Hepatocyte (in vitro differentiated cells): ENCODE data around the gene TMEM259. TPM values are rescaled to one million over a fixed set of nuclear protein-coding genes. Genes with fewer than 3 reads are reported as not detected.

Source experiments
- DNase-seq: peaks from one replicate; pipeline ENCODE4 v3.0.0-alpha.2; 2016; ENCODE audit warnings: low spot score
- H2AFZ ChIP-seq: fragments of 200-600 bp; sonication (generic); 2 replicates; pipeline ENCODE4 v1.6.0; 2016; ENCODE audit warnings: antibody characterized with exemption, mild to moderate bottlenecking
- H3K27ac ChIP-seq: fragments of 200-600 bp; sonication (generic); 2 replicates; pipeline ENCODE4 v1.5.1; 2016; ENCODE audit warnings: mild to moderate bottlenecking
- H3K27me3 ChIP-seq: fragments of 200-600 bp; sonication (generic); 2 replicates; pipeline ENCODE4 v1.6.1; 2016
- H3K36me3 ChIP-seq: fragments of 200-600 bp; sonication (generic); replicated peaks from 2 replicates; pipeline ENCODE4 v1.5.1; 2016; ENCODE audit warnings: low read depth; ENCODE audit not compliant: insufficient read depth
- H3K4me1 ChIP-seq: fragments of 200-600 bp; sonication (generic); 2 replicates; pipeline ENCODE4 v1.5.1; 2016; ENCODE audit warnings: mild to moderate bottlenecking, moderate library complexity; ENCODE audit not compliant: insufficient read depth
- H3K4me2 ChIP-seq: fragments of 200-600 bp; sonication (generic); 2 replicates; pipeline ENCODE4 v1.6.0; 2016
- H3K4me3 ChIP-seq: fragments of 200-600 bp; sonication (generic); 2 replicates; pipeline ENCODE4 v1.5.1; 2016; ENCODE audit warnings: mild to moderate bottlenecking
- H3K79me2 ChIP-seq: fragments of 200-600 bp; sonication (generic); 2 replicates; pipeline ENCODE4 v1.6.0; 2017; ENCODE audit warnings: mild to moderate bottlenecking
- H3K9me2 ChIP-seq: fragments of 200-600 bp; sonication (generic); replicated peaks from 2 replicates; pipeline ENCODE4 v1.6.0; 2017; ENCODE audit warnings: mild to moderate bottlenecking; ENCODE audit not compliant: insufficient read depth
- H3K9me3 ChIP-seq: fragments of 200-600 bp; sonication (generic); 2 replicates; pipeline ENCODE4 v1.5.1; 2016; ENCODE audit warnings: low read depth, mild to moderate bottlenecking
- H4K20me1 ChIP-seq: fragments of 200-600 bp; sonication (generic); 2 replicates; pipeline ENCODE4 v1.6.0; 2016; ENCODE audit warnings: mild to moderate bottlenecking; ENCODE audit not compliant: insufficient read depth, poor library complexity, severe bottlenecking
- CTCF ChIP-seq: fragments of 200-600 bp; sonication (generic); IDR thresholded peaks from 2 replicates; pipeline ENCODE4 v1.5.1; 2016; ENCODE audit warnings: antibody characterized with exemption, mild to moderate bottlenecking; ENCODE audit not compliant: poor library complexity
- EZH2 ChIP-seq: fragments of 200-600 bp; sonication (generic); IDR thresholded peaks from 2 replicates; pipeline ENCODE4 v1.6.1; 2016; ENCODE audit warnings: antibody characterized with exemption, mild to moderate bottlenecking, borderline replicate concordance
- EZH2phosphoT487 ChIP-seq: fragments of 200-600 bp; sonication (generic); IDR thresholded peaks from one replicate; pipeline ENCODE4 v1.6.1; 2018; ENCODE audit warnings: antibody characterized with exemption, mild to moderate bottlenecking, low read depth, moderate library complexity; ENCODE audit not compliant: unreplicated experiment, severe bottlenecking
- WGBS: methylation state at CpG from one replicate; pipeline ENCODE4 v1.1.6; 2016; ENCODE audit warnings: low lambda C conversion rate; ENCODE audit errors: missing lambda C conversion rate; 5-methylcytosine and 5-hydroxymethylcytosine counted together
- polyA plus RNA-seq: library from polyadenylated mRNA; unstranded; fragments of >200 nt; fragmentation: Nextera tagmentation; extraction: Ambion mirVana; gene quantifications from 2 replicates; pipeline ENCODE4 v1.2.1, GENCODE V29; 2016
- total RNA-seq: library from RNA; depleted of rRNA; stranded (reverse); fragments of >200 nt; gene quantifications from 2 replicates; pipeline ENCODE4 v1.2.3, GENCODE V29; 2014

TMEM259 gene
- total and polyA plus RNA-seq, 2 experiments from 2014 or later: 169 to 311 TPM

DNA sequence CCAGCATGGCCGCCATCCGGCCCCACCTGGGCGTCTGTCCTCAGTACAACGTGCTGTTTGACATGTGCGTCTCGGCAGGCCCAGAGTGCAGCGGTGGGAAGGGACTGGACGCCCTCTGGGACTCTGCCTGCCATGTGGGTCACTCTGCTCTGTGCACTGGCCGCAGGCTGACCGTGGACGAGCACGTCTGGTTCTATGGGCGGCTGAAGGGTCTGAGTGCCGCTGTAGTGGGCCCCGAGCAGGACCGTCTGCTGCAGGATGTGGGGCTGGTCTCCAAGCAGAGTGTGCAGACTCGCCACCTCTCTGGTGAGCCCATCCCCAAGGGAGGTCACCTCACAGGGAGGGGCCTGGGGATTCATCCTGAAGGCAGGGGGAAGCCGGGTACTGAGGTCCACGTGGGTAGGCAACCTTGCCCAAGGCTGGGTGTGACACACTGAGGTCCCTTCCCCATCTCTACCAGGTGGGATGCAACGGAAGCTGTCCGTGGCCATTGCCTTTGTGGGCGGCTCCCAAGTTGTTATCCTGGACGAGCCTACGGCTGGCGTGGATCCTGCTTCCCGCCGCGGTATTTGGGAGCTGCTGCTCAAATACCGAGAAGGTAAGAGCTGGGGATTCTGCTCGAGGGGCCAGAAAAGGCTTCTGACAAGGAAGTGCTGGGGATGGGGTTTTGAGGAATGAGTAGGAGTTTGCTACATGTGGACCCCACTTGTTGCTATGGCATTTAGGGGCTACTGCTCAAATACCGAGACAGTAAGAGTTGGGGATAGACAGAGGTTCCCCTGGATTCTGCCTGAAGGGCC is 30.3 kb upstream of the TMEM259 start:
- H3K4me2 ChIP-seq: no peak overlapping the region
- no peaks in the 10 kb centered on the region for H3K27me3 ChIP-seq
- no peak for DNase-seq
- no peak overlapping the region for H3K4me3 ChIP-seq
- no peaks in the 10 kb centered on the region for H3K79me2 ChIP-seq
- H3K36me3 ChIP-seq: no peaks in the 10 kb centered on the region
- TF ChIP-seq CTCF: no peak
- TF ChIP-seq EZH2: no peak
- no peak for TF ChIP-seq EZH2phosphoT487
- H2AFZ ChIP-seq: no peak overlapping the region
- no peaks in the 10 kb centered on the region for H3K4me1 ChIP-seq
- WGBS: 93% methylated on average over 30 of the region's 31 CpGs
- no peaks in the 10 kb centered on the region for H4K20me1 ChIP-seq
- no peak overlapping the region for H3K27ac ChIP-seq
- no peaks in the 10 kb centered on the region for H3K9me2 ChIP-seq
- H3K9me3 ChIP-seq: no peaks in the 10 kb centered on the region

DNA sequence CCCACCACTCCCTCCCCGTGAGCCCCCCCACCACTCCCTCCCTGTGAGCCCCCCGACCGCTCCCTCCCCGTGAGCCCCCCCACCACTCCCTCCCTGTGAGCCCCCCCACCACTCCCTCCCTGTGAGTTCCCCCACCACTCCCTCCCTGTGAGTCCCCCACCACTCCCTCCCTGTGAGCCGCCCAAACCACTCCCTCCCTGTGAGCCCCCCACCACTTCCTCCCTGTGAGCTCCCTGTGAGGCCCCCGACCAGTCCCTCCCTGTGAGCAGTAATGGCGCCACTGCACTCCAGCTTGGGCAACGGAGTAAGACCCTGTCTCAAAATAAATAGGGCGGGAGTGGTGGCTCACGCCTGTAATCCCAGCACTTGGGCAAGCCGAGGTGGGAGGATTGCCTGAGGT is 28.9 kb upstream of the TMEM259 start:
- TF ChIP-seq EZH2phosphoT487 (no peak), CTCF (no peak), EZH2 (no peak)
- Histone ChIP-seq H3K27me3 (no peaks in the 10 kb centered on the region), H3K9me3 (no peaks in the 10 kb centered on the region), H4K20me1 (no peaks in the 10 kb centered on the region), H3K4me2 (no peak overlapping the region), H2AFZ (no peak overlapping the region), H3K27ac (no peak overlapping the region), H3K9me2 (no peaks in the 10 kb centered on the region), H3K36me3 (no peaks in the 10 kb centered on the region), H3K4me1 (no peaks in the 10 kb centered on the region), H3K79me2 (no peaks in the 10 kb centered on the region), H3K4me3 (no peak overlapping the region)
- WGBS: 81% methylated on average over 6 of the region's 11 CpGs
- DNase-seq: no peak

DNA sequence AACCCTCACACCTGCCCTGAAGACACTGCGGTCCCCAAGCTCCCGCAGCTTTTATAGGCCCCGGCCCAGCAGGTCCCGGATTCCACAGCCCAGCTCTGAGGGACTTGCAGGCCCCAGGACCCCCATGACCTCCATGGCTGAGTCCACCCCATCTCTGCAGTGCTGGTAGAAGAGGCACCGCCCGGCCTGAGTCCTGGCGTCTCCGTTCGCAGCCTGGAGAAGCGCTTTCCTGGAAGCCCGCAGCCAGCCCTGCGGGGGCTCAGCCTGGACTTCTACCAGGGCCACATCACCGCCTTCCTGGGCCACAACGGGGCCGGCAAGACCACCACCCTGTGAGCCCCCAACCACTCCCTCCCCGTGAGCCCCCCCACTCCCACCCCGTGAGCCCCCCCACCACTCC is 28.2 kb upstream of the TMEM259 start:
- no peak overlapping the region for H3K4me3 ChIP-seq
- 93% methylated on average over 11 of the region's 17 CpGs for WGBS
- no peak for TF ChIP-seq EZH2phosphoT487
- no peak for TF ChIP-seq EZH2
- no peak for TF ChIP-seq CTCF

More for the DNA sequence above, 28.2 kb upstream of the TMEM259 start:
- Histone ChIP-seq H3K4me1 (no peaks in the 10 kb centered on the region), H3K79me2 (no peaks in the 10 kb centered on the region), H2AFZ (no peak overlapping the region), H3K36me3 (no peaks in the 10 kb centered on the region), H3K27ac (no peak overlapping the region), H4K20me1 (no peaks in the 10 kb centered on the region), H3K4me2 (no peak overlapping the region), H3K9me3 (no peaks in the 10 kb centered on the region), H3K27me3 (no peaks in the 10 kb centered on the region), H3K9me2 (no peaks in the 10 kb centered on the region)
- no peak for DNase-seq
